Muscle layer of duodenum (tissue), 2 donors: ENCODE data around the gene TIGD1.

Source experiments
- H3K27ac ChIP-seq: one replicate; pipeline ENCODE4 v1.7.0; 2013; ENCODE audit warnings: mild to moderate bottlenecking, low read length
- H3K27me3 ChIP-seq: one replicate; pipeline ENCODE4 v1.7.0; 2013; ENCODE audit warnings: low read depth, mild to moderate bottlenecking, control low read depth, low read length
- H3K36me3 ChIP-seq, 2 donors: one replicate each; pipeline ENCODE4 v1.7.0; 2013; ENCODE audit warnings: low read length in 2 of 2, control low read depth in 1 of 2, mild to moderate bottlenecking in 1 of 2; ENCODE audit not compliant: insufficient read depth in 2 of 2, control insufficient read depth in 1 of 2
- H3K4me1 ChIP-seq, 2 donors: one replicate each; pipeline ENCODE4 v1.7.0; 2013; ENCODE audit warnings: low read length in 2 of 2, mild to moderate bottlenecking in 2 of 2, control low read depth in 1 of 2, moderate library complexity in 1 of 2; ENCODE audit not compliant: insufficient read depth in 2 of 2, control insufficient read depth in 1 of 2
- H3K4me3 ChIP-seq, 2 donors: one replicate each; pipeline ENCODE4 v1.7.0; 2013; ENCODE audit warnings: low read length in 2 of 2, low read depth in 1 of 2, mild to moderate bottlenecking in 1 of 2
- H3K9me3 ChIP-seq, 2 donors: one replicate each; pipeline ENCODE4 v1.7.0; 2013; ENCODE audit warnings: low read length in 2 of 2, control low read depth in 1 of 2, mild to moderate bottlenecking in 1 of 2; ENCODE audit not compliant: control insufficient read depth in 1 of 2
- donor health status: healthy.

TIGD1 gene

DNA sequence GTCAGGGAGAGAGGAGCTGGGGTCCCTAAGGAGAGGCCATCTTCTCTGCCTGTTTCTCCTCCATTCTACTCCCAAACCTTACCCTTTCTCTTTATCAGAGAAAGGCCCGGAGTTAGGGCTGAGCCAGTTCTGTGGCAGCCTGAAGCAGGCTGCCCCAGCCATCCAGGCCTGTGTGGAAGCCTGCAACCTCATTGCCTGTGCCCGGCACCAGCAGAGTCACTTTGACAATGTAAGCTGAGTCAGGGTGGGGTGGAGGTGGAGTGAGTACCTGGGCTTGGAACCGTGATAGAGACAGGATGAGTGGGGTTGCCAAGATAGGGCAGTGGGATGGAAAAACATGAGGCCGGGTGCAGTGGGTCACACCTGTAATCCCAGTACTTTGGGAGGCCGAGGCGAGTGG lies 5.7 kb downstream of the TIGD1 start:
- no peaks in the 10 kb centered on the region for H3K27me3 ChIP-seq

GRCh38 chr2:232543928-232544631 lies 6.3 kb downstream of the TIGD1 start:
- Histone ChIP-seq H3K4me3 (no peak overlapping the region), H3K4me1 (no peaks in the 10 kb centered on the region), H3K27ac (no peak overlapping the region), H3K9me3 (no peaks in the 10 kb centered on the region), H3K27me3 (no peaks in the 10 kb centered on the region), H3K36me3 (peaks cover 0 to 7% of the 10 kb centered on the region in 2 donors)

More for the DNA sequence above, 5.7 kb downstream of the TIGD1 start:
- Histone ChIP-seq H3K4me3 (no peak overlapping the region), H3K9me3 (no peaks in the 10 kb centered on the region), H3K4me1 (peaks cover 0 to 3% of the 10 kb centered on the region in 2 donors), H3K27ac (no peak overlapping the region), H3K36me3 (peaks cover 0 to 7% of the 10 kb centered on the region in 2 donors)

DNA sequence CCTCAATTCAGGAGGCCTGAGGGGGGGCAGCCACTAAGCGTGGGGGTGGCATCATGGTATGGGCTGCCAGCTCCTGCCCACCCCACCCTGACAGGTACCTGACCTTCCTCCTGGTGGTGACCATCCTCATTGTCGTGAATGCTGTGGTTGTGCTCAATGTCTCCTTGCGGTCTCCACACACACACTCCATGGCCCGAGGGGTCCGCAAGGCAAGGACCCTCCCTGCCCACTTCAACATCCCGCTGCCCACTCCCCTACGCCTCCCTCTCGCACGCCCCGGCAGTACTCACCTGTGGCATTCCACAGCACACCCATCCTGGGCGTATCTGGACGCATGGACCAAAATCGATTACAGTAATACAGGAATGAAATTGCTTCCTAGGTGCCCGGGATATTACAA lies 6.9 kb downstream of the TIGD1 start:
- no peak overlapping the region for H3K4me3 ChIP-seq
- H3K36me3 ChIP-seq, result peaks cover 0 to 7% of the 10 kb centered on the region in 2 donors
- no peaks in the 10 kb centered on the region for H3K27me3 ChIP-seq
- H3K4me1 ChIP-seq, result no peaks in the 10 kb centered on the region
- no peak overlapping the region for H3K27ac ChIP-seq
- no peaks in the 10 kb centered on the region for H3K9me3 ChIP-seq

DNA sequence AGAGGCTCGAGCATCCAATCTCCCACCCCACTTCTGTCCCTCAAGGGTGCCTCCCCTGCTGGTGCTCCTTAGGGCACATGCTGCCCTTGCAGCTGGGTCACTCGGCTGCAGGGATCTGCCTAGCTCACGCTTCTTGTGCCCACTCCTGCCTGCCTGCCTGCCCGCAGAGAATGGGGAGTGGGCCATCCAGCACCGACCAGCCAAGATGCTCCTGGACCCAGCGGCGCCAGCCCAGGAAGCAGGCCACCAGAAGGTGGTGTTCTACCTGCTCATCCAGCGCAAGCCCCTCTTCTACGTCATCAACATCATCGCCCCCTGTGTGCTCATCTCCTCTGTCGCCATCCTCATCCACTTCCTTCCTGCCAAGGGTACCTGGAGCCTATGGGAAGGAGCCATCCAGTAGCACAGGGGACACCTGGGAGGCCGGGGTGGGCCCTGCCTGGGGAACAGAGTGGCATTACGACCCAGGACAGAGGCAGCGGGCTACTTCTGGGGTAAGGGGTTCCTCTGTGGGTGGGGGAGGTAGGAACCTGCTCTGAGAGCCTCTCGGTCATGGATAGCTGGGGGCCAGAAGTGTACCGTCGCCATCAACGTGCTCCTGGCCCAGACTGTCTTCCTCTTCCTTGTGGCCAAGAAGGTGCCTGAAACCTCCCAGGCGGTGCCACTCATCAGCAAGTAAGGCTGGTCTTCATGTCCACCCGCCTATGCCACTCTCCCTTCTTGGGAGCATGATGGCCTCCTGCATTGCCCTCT lies 7.5 kb downstream of the TIGD1 start:
- Histone ChIP-seq H3K27me3 (no peaks in the 10 kb centered on the region), H3K4me1 (no peaks in the 10 kb centered on the region), H3K9me3 (no peaks in the 10 kb centered on the region), H3K27ac (no peak overlapping the region), H3K4me3 (no peak overlapping the region), H3K36me3 (peaks cover 0 to 7% of the 10 kb centered on the region in 2 donors)

GRCh38 chr2:232541961-232542714 lies 8.2 kb downstream of the TIGD1 start:
- Histone ChIP-seq H3K4me3 (no peak overlapping the region), H3K9me3 (no peaks in the 10 kb centered on the region), H3K4me1 (no peaks in the 10 kb centered on the region), H3K36me3 (peaks cover 0 to 7% of the 10 kb centered on the region in 2 donors), H3K27me3 (no peaks in the 10 kb centered on the region), H3K27ac (no peak overlapping the region)

DNA sequence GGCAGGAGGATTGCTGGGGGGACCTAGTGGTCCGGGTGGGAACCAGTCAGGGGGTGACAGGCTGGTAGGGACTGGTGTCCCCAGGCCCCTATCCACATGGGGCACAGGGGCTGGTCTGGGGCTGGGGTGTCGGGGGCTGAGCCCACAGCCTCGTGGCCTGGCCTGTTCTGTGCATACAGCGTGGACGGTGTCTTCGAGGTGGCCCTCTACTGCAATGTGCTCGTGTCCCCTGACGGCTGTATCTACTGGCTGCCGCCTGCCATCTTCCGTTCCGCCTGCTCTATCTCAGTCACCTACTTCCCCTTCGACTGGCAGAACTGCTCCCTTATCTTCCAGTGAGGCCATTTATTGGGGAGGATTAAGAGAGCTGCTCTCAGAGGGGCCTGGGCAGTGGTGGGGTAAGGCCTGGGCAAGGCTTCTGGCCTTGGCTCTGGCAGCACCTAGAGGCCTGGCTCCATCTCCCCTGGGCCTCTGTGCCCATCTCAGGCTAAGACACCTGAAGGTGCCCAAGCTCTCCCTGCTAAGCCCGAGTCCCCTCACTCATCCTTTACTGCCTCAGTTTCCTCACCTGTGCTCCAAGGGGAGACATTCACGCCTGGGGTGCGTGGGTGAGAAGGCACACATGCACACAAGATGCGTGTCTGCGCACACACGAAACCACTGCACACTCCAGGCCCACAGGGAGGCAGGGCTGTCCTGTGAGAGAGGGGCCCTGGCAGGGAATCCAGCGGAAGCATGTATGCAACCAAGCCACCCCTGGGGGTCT lies 9.0 kb downstream of the TIGD1 start:
- no peaks in the 10 kb centered on the region for H3K9me3 ChIP-seq
- no peaks in the 10 kb centered on the region for H3K4me1 ChIP-seq
- H3K27me3 ChIP-seq, result no peaks in the 10 kb centered on the region
- H3K4me3 ChIP-seq, result no peak overlapping the region
- H3K36me3 ChIP-seq, result peaks cover 0 to 7% of the 10 kb centered on the region in 2 donors
- no peak overlapping the region for H3K27ac ChIP-seq

- Histone ChIP-seq H3K36me3 (peaks cover 0 to 3% of the 10 kb centered on the region in 2 donors), H3K9me3 (no peaks in the 10 kb centered on the region), H3K4me3 (no peak overlapping the region), H3K27me3 (no peaks in the 10 kb centered on the region), H3K4me1 (no peaks in the 10 kb centered on the region), H3K27ac (no peak overlapping the region)
Observed at GRCh38 chr2:232540441-232541041, 9.8 kb downstream of the TIGD1 start.

DNA sequence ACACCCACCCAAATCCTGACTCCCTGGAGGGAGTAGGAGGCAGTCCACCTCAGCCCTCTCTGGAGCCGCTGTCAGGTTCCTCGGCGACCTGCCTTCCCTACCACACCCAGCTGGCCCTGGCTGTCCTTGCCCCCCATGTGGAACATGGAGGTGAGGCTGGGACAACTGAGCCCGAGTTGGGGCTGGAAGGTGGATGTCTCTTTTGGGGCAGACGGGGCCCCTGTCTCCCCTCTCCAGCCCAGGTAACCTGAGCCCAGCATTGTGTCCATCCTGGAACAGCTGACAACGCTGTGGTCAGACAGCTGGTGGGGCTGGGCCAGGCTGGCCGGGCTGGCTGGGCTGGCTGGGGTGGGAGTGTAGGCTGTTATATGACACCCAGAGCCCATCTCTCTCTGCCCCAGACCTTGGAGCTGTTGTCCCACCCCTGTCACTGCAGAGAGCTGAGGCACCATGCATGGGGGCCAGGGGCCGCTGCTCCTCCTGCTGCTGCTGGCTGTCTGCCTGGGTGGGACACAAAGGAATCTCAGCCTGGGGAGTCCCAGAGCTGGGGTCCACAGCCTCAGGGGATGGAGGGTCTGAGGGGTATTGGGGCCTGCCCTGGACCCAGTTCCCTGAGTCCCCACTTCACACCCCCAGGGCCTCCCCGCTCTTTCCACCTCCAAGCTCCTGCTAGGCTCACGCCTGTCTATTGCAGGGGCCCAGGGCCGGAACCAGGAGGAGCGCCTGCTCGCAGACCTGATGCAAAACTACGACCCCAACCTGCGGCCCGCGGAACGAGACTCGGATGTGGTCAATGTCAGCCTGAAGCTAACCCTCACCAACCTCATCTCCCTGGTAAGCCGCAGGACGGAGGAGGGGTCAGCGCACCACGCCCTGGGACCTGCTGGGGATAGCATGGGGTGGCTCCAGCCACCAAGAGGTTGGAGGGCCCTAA lies 10.8 kb downstream of the TIGD1 start, which contains the start of gene CHRNG:
Gene CHRNG, plus strand, starts transcription at position 395 of the 934 bp plus-strand sequence. Its CDS starts 56 bp downstream, at position 451.
- Histone ChIP-seq H3K4me1 (no peaks in the 10 kb centered on the region), H3K27me3 (no peaks in the 10 kb centered on the region)

GRCh38 chr2:232538671-232539070 lies 11.7 kb downstream of the TIGD1 start:
- Histone ChIP-seq H3K27me3 (no peaks in the 10 kb centered on the region), H3K4me1 (no peaks in the 10 kb centered on the region), H3K9me3 (no peaks in the 10 kb centered on the region), H3K27ac (no peak overlapping the region), H3K36me3 (no peaks in the 10 kb centered on the region), H3K4me3 (no peak overlapping the region)

More for the DNA sequence above, 10.8 kb downstream of the TIGD1 start, which contains the start of gene CHRNG:
- H3K27ac ChIP-seq, result no peak within 1 kb of the TSS
- H3K36me3 ChIP-seq, result no peaks in the 10 kb centered on the region
- no peak within 1 kb of the TSS for H3K4me3 ChIP-seq
- no peaks in the 10 kb centered on the region for H3K9me3 ChIP-seq

DNA sequence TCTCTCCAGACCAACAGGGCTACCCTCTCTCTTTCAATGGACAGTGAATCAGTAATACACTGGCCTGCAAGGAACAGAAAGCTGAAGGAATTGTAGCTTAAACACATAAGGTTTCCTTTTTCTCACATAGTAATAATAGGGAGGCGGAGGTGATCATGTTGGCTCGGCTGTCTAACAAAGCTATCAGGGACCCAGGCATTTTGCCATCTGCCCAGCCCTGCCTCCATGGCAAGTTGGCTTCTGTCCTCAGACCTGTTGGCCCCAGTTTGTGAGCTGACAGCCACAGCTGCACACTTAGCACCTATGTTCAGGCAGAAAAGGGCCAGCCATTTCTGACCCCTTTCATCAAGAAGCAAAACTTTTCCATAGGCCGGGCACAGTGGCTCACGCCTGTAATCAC lies 12.9 kb downstream of the TIGD1 start:
- Histone ChIP-seq H3K4me1 (no peaks in the 10 kb centered on the region), H3K9me3 (no peaks in the 10 kb centered on the region), H3K27ac (no peak overlapping the region), H3K4me3 (no peak overlapping the region), H3K27me3 (no peaks in the 10 kb centered on the region), H3K36me3 (no peaks in the 10 kb centered on the region)
